Measurements from ENCODE around the gene CPVL. TPM values are rescaled to one million over a fixed set of nuclear protein-coding genes. Genes with fewer than 3 reads are reported as not detected.

CPVL gene
- polyA plus RNA-seq, 1 donor from 2014 or later = 1.6 TPM

- no peaks in the 10 kb centered on the region for H3K4me1 Mint-ChIP-seq
- peaks cover 2% of the 10 kb centered on the region for H3K27me3 Mint-ChIP-seq
- H3K9me3 Mint-ChIP-seq = peaks cover 0 to 2% (median 0%) of the 10 kb centered on the region in 3 donors
- H3K36me3 Mint-ChIP-seq = no peaks in the 10 kb centered on the region
- H3K27ac Mint-ChIP-seq = no peak overlapping the region
- no peak overlapping the region for H3K4me3 Mint-ChIP-seq
Measured at GRCh38 chr7:29013082-29013695, 133.1 kb downstream of the CPVL start.

GRCh38 chr7:29009947-29010346 lies 136.4 kb downstream of the CPVL start:
- no peak overlapping the region for H3K4me3 Mint-ChIP-seq
- H3K27ac Mint-ChIP-seq = no peak overlapping the region
- H3K36me3 Mint-ChIP-seq = no peaks in the 10 kb centered on the region
- peaks cover 0 to 1% (median 0%) of the 10 kb centered on the region in 3 donors for H3K4me1 Mint-ChIP-seq
- peaks cover 9% of the 10 kb centered on the region for H3K27me3 Mint-ChIP-seq
- peaks cover 2 to 6% (median 3%) of the 10 kb centered on the region in 3 donors for H3K9me3 Mint-ChIP-seq

GRCh38 chr7:29008590-29008989 lies 137.7 kb downstream of the CPVL start:
- Mint-ChIP-seq H3K4me1 (peaks cover 0 to 1% (median 0%) of the 10 kb centered on the region in 3 donors), H3K27me3 (peaks cover 9% of the 10 kb centered on the region), H3K36me3 (no peaks in the 10 kb centered on the region)

GRCh38 chr7:29007127-29007526 lies 139.2 kb downstream of the CPVL start:
- H3K4me3 Mint-ChIP-seq = no peak overlapping the region
- H3K27me3 Mint-ChIP-seq = peaks cover 9% of the 10 kb centered on the region
- peaks cover 0 to 1% (median 0%) of the 10 kb centered on the region in 3 donors for H3K4me1 Mint-ChIP-seq
- no peak overlapping the region for H3K27ac Mint-ChIP-seq
- peaks cover 2 to 6% (median 3%) of the 10 kb centered on the region in 3 donors for H3K9me3 Mint-ChIP-seq
- H3K36me3 Mint-ChIP-seq = no peaks in the 10 kb centered on the region

More at GRCh38 chr7:29008590-29008989, 137.7 kb downstream of the CPVL start:
- Mint-ChIP-seq H3K4me3 (no peak overlapping the region), H3K9me3 (peaks cover 2 to 6% (median 3%) of the 10 kb centered on the region in 3 donors), H3K27ac (no peak overlapping the region)

GRCh38 chr7:29005829-29006228 lies 140.5 kb downstream of the CPVL start:
- Mint-ChIP-seq H3K4me3 (no peak overlapping the region), H3K4me1 (peaks cover 0 to 1% (median 0%) of the 10 kb centered on the region in 3 donors), H3K9me3 (peaks cover 2 to 6% (median 3%) of the 10 kb centered on the region in 3 donors), H3K27ac (no peak overlapping the region), H3K36me3 (no peaks in the 10 kb centered on the region), H3K27me3 (peaks cover 11% of the 10 kb centered on the region)

- no peaks in the 10 kb centered on the region for H3K36me3 Mint-ChIP-seq
- H3K4me3 Mint-ChIP-seq = no peak overlapping the region
- peaks cover 0 to 1% (median 0%) of the 10 kb centered on the region in 3 donors for H3K4me1 Mint-ChIP-seq
- H3K27ac Mint-ChIP-seq = no peak overlapping the region
- peaks cover 2 to 6% (median 3%) of the 10 kb centered on the region in 3 donors for H3K9me3 Mint-ChIP-seq
- H3K27me3 Mint-ChIP-seq = peaks cover 11% of the 10 kb centered on the region
Measured at GRCh38 chr7:29005406-29005805, 140.9 kb downstream of the CPVL start.

- H3K27ac Mint-ChIP-seq = no peak overlapping the region
- peaks cover 0 to 6% (median 3%) of the 10 kb centered on the region in 3 donors for H3K9me3 Mint-ChIP-seq
Measured at GRCh38 chr7:29003703-29004102, 142.6 kb downstream of the CPVL start.

GRCh38 chr7:29000717-29001076 lies 145.6 kb downstream of the CPVL start:
- peaks cover 0 to 3% (median 0%) of the 10 kb centered on the region in 3 donors for H3K9me3 Mint-ChIP-seq
- H3K27me3 Mint-ChIP-seq = peaks cover 9% of the 10 kb centered on the region
- no peaks in the 10 kb centered on the region for H3K36me3 Mint-ChIP-seq
- H3K4me3 Mint-ChIP-seq = no peak overlapping the region
- no peaks in the 10 kb centered on the region for H3K4me1 Mint-ChIP-seq
- no peak overlapping the region for H3K27ac Mint-ChIP-seq

More at GRCh38 chr7:29003703-29004102, 142.6 kb downstream of the CPVL start:
- Mint-ChIP-seq H3K27me3 (peaks cover 11% of the 10 kb centered on the region), H3K4me3 (no peak overlapping the region), H3K4me1 (peaks cover 0 to 1% (median 0%) of the 10 kb centered on the region in 3 donors), H3K36me3 (no peaks in the 10 kb centered on the region)

- no peak overlapping the region for H3K4me3 Mint-ChIP-seq
- H3K9me3 Mint-ChIP-seq = no peaks in the 10 kb centered on the region
- H3K36me3 Mint-ChIP-seq = no peaks in the 10 kb centered on the region
- H3K27me3 Mint-ChIP-seq = peaks cover 5% of the 10 kb centered on the region
- no peaks in the 10 kb centered on the region for H3K4me1 Mint-ChIP-seq
- no peak overlapping the region for H3K27ac Mint-ChIP-seq
Measured at GRCh38 chr7:28999895-29000716, 146.2 kb downstream of the CPVL start.

- no peaks in the 10 kb centered on the region for H3K4me1 Mint-ChIP-seq
- H3K9me3 Mint-ChIP-seq = no peaks in the 10 kb centered on the region
- H3K27ac Mint-ChIP-seq = no peak overlapping the region
- H3K36me3 Mint-ChIP-seq = no peaks in the 10 kb centered on the region
- H3K27me3 Mint-ChIP-seq = peaks cover 5% of the 10 kb centered on the region
- H3K4me3 Mint-ChIP-seq = no peak overlapping the region
Measured at GRCh38 chr7:28999427-28999826, 146.9 kb downstream of the CPVL start.

- Mint-ChIP-seq H3K4me3 (no peak overlapping the region), H3K27ac (no peak overlapping the region), H3K4me1 (no peaks in the 10 kb centered on the region), H3K27me3 (peaks cover 8% of the 10 kb centered on the region), H3K36me3 (no peaks in the 10 kb centered on the region), H3K9me3 (no peaks in the 10 kb centered on the region)
Measured at GRCh38 chr7:28998105-28998504, 148.2 kb downstream of the CPVL start.

- Mint-ChIP-seq H3K36me3 (no peaks in the 10 kb centered on the region), H3K4me3 (no peak overlapping the region), H3K27ac (no peak overlapping the region), H3K4me1 (no peaks in the 10 kb centered on the region), H3K27me3 (peaks cover 11% of the 10 kb centered on the region), H3K9me3 (no peaks in the 10 kb centered on the region)
Measured at GRCh38 chr7:28996836-28997235, 149.5 kb downstream of the CPVL start.

GRCh38 chr7:28993371-28993770 lies 153.0 kb downstream of the CPVL start:
- Mint-ChIP-seq H3K27me3 (peaks cover 21% of the 10 kb centered on the region), H3K36me3 (no peaks in the 10 kb centered on the region), H3K27ac (no peak overlapping the region), H3K4me1 (no peaks in the 10 kb centered on the region), H3K4me3 (no peak overlapping the region), H3K9me3 (no peaks in the 10 kb centered on the region)

GRCh38 chr7:28992798-28993197 lies 153.5 kb downstream of the CPVL start:
- Mint-ChIP-seq H3K4me3 (no peak overlapping the region), H3K36me3 (no peaks in the 10 kb centered on the region), H3K27ac (no peak overlapping the region), H3K27me3 (peaks cover 18% of the 10 kb centered on the region), H3K4me1 (no peaks in the 10 kb centered on the region), H3K9me3 (no peaks in the 10 kb centered on the region)

- Mint-ChIP-seq H3K4me3 (no peak overlapping the region), H3K36me3 (no peaks in the 10 kb centered on the region), H3K9me3 (no peaks in the 10 kb centered on the region), H3K27me3 (peaks cover 22% of the 10 kb centered on the region), H3K27ac (no peak overlapping the region), H3K4me1 (no peaks in the 10 kb centered on the region)
Measured at GRCh38 chr7:28990200-28990960, 156.0 kb downstream of the CPVL start.

All from IgD-negative memory B cell (primary cell).